ENCODE data around the gene GNG8.

Gene GNG8

GRCh38 chr19:46608178-46608577 lies 27.8 kb downstream of the GNG8 start:
- no peak overlapping the region for H3K27ac Mint-ChIP-seq
- peaks cover 68% of the 10 kb centered on the region for H3K4me1 Mint-ChIP-seq (ENCODE audit: low read depth)
- H3K9me3 Mint-ChIP-seq, result no peaks in the 10 kb centered on the region
- intact Hi-C loops (cut with micrococcal nuclease), result no loop called here
- peaks cover 39% of the 10 kb centered on the region for H3K27me3 Mint-ChIP-seq
- H3K36me3 Mint-ChIP-seq (ENCODE audit: low read depth), result peaks cover 68% of the 10 kb centered on the region
- no peak overlapping the region for H3K4me3 Mint-ChIP-seq

- Mint-ChIP-seq H3K4me1 (ENCODE audit: low read depth) (peaks cover 72% of the 10 kb centered on the region), H3K27me3 (peaks cover 37% of the 10 kb centered on the region), H3K36me3 (ENCODE audit: low read depth) (peaks cover 69% of the 10 kb centered on the region), H3K27ac (no peak overlapping the region), H3K4me3 (no peak overlapping the region), H3K9me3 (no peaks in the 10 kb centered on the region)
- intact Hi-C loops (cut with micrococcal nuclease), result no loop called here
Observed at GRCh38 chr19:46607448-46607841, 28.6 kb downstream of the GNG8 start.

- intact Hi-C loops (cut with micrococcal nuclease), result no loop called here
- no peak overlapping the region for H3K4me3 Mint-ChIP-seq
- H3K27ac Mint-ChIP-seq, result no peak overlapping the region
- peaks cover 75% of the 10 kb centered on the region for H3K36me3 Mint-ChIP-seq (ENCODE audit: low read depth)
- peaks cover 32% of the 10 kb centered on the region for H3K27me3 Mint-ChIP-seq
- no peaks in the 10 kb centered on the region for H3K9me3 Mint-ChIP-seq
- peaks cover 72% of the 10 kb centered on the region for H3K4me1 Mint-ChIP-seq (ENCODE audit: low read depth)
Observed at GRCh38 chr19:46606681-46607447, 29.1 kb downstream of the GNG8 start.

GRCh38 chr19:46606019-46606418 lies 30.0 kb downstream of the GNG8 start:
- H3K27me3 Mint-ChIP-seq, result peaks cover 29% of the 10 kb centered on the region
- intact Hi-C loops (cut with micrococcal nuclease), result no loop called here
- H3K36me3 Mint-ChIP-seq (ENCODE audit: low read depth), result peaks cover 84% of the 10 kb centered on the region
- peaks cover 70% of the 10 kb centered on the region for H3K4me1 Mint-ChIP-seq (ENCODE audit: low read depth)
- H3K27ac Mint-ChIP-seq, result no peak overlapping the region
- no peak overlapping the region for H3K4me3 Mint-ChIP-seq
- H3K9me3 Mint-ChIP-seq, result no peaks in the 10 kb centered on the region

- Mint-ChIP-seq H3K27me3 (peaks cover 25% of the 10 kb centered on the region), H3K4me1 (ENCODE audit: low read depth) (peaks cover 64% of the 10 kb centered on the region), H3K36me3 (ENCODE audit: low read depth) (peaks cover 84% of the 10 kb centered on the region), H3K4me3 (no peak overlapping the region), H3K27ac (no peak overlapping the region), H3K9me3 (no peaks in the 10 kb centered on the region)
- intact Hi-C loops (cut with micrococcal nuclease), result no loop called here
Observed at GRCh38 chr19:46605356-46605821, 30.6 kb downstream of the GNG8 start.

- Mint-ChIP-seq H3K27me3 (peaks cover 22% of the 10 kb centered on the region), H3K4me1 (ENCODE audit: low read depth) (peaks cover 64% of the 10 kb centered on the region), H3K36me3 (ENCODE audit: low read depth) (peaks cover 84% of the 10 kb centered on the region), H3K4me3 (no peak overlapping the region), H3K27ac (no peak overlapping the region), H3K9me3 (no peaks in the 10 kb centered on the region)
- intact Hi-C loops (cut with micrococcal nuclease), result no loop called here
Observed at GRCh38 chr19:46604781-46605355, 31.1 kb downstream of the GNG8 start.

GRCh38 chr19:46603752-46604231 lies 32.2 kb downstream of the GNG8 start:
- intact Hi-C loops (cut with micrococcal nuclease), result no loop called here
- Mint-ChIP-seq H3K4me3 (no peak overlapping the region), H3K4me1 (ENCODE audit: low read depth) (peaks cover 56% of the 10 kb centered on the region)

GRCh38 chr19:46603195-46603637 lies 32.8 kb downstream of the GNG8 start:
- Mint-ChIP-seq H3K36me3 (ENCODE audit: low read depth) (peaks cover 76% of the 10 kb centered on the region), H3K4me3 (peak overlapping the region; percentile 98), H3K9me3 (peaks cover 11% of the 10 kb centered on the region), H3K27ac (peak overlapping the region; percentile 100), H3K27me3 (peaks cover 15% of the 10 kb centered on the region), H3K4me1 (ENCODE audit: low read depth) (peaks cover 56% of the 10 kb centered on the region)
- intact Hi-C loops (cut with micrococcal nuclease), result no loop called here

More at GRCh38 chr19:46603752-46604231, 32.2 kb downstream of the GNG8 start:
- Mint-ChIP-seq H3K27me3 (peaks cover 15% of the 10 kb centered on the region), H3K36me3 (ENCODE audit: low read depth) (peaks cover 76% of the 10 kb centered on the region), H3K9me3 (peaks cover 5% of the 10 kb centered on the region), H3K27ac (peak overlapping the region; percentile 100)

- Mint-ChIP-seq H3K9me3 (peaks cover 15% of the 10 kb centered on the region), H3K36me3 (ENCODE audit: low read depth) (peaks cover 71% of the 10 kb centered on the region), H3K4me3 (peak overlapping the region; percentile 98), H3K27me3 (peaks cover 12% of the 10 kb centered on the region), H3K4me1 (ENCODE audit: low read depth) (peaks cover 56% of the 10 kb centered on the region), H3K27ac (peak overlapping the region; percentile 100)
- intact Hi-C loops (cut with micrococcal nuclease), result no loop called here
Observed at GRCh38 chr19:46602392-46603194, 33.4 kb downstream of the GNG8 start.

GRCh38 chr19:46601318-46602224 lies 34.4 kb downstream of the GNG8 start, which contains the start of gene CALM3:
Gene CALM3 (plus strand): TSS chr19:46601330. CDS start chr19:46601435, 105 bp downstream.
- peaks cover 10% of the 10 kb centered on the region for H3K27me3 Mint-ChIP-seq
- H3K36me3 Mint-ChIP-seq (ENCODE audit: low read depth), result peaks cover 61% of the 10 kb centered on the region
- peak within 1 kb of the TSS; percentile 100 for H3K27ac Mint-ChIP-seq
- intact Hi-C loops (cut with micrococcal nuclease), result no loop called here
- peak within 1 kb of the TSS; percentile 98 for H3K4me3 Mint-ChIP-seq
- peaks cover 15% of the 10 kb centered on the region for H3K9me3 Mint-ChIP-seq
- H3K4me1 Mint-ChIP-seq (ENCODE audit: low read depth), result peaks cover 56% of the 10 kb centered on the region

GRCh38 chr19:46600384-46601317 lies 35.4 kb downstream of the GNG8 start:
- intact Hi-C loops (cut with micrococcal nuclease), result no loop called here
- Mint-ChIP-seq H3K36me3 (ENCODE audit: low read depth) (peaks cover 52% of the 10 kb centered on the region), H3K4me1 (ENCODE audit: low read depth) (peaks cover 47% of the 10 kb centered on the region), H3K9me3 (peaks cover 15% of the 10 kb centered on the region), H3K4me3 (peak overlapping the region; percentile 98), H3K27me3 (peaks cover 7% of the 10 kb centered on the region), H3K27ac (peak overlapping the region; percentile 100)

- Mint-ChIP-seq H3K27me3 (peaks cover 7% of the 10 kb centered on the region), H3K4me3 (peak overlapping the region; percentile 98), H3K4me1 (ENCODE audit: low read depth) (peaks cover 42% of the 10 kb centered on the region), H3K9me3 (peaks cover 15% of the 10 kb centered on the region), H3K36me3 (ENCODE audit: low read depth) (peaks cover 44% of the 10 kb centered on the region), H3K27ac (peak overlapping the region; percentile 100)
- intact Hi-C loops (cut with micrococcal nuclease), result no loop called here
Observed at GRCh38 chr19:46599716-46600373, 36.2 kb downstream of the GNG8 start.
